SK-N-DZ (cell line): ENCODE results near the gene GGT5.
"Not testable (repeated sequence)": the region's sequence is repeated elsewhere in the genome, so short reads cannot be mapped to it uniquely, and the experiment has no call there.

Source experiments
- DNase-seq: peaks from one replicate; pipeline ENCODE4 v3.0.0-alpha.2; 2015; ENCODE audit warnings: low spot score

The GGT5 gene

DNA sequence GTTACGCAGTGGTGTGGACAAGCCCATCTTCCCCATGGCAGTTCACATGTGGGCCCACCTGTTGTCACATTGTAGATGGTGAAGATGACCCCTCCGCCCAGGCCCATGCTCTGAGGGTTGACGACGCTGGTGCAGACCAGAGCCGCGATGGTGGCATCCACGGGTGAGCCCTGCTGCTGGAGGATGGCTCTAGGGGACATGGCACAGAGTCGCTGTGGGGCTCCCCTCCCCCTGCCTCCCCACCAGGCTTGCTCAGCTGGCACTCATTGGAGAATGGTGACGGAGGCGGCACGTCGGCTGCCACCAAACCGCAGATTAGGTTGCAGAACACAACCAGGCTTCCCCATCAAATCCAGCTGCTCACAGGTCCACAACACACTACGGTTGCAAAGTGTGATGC lies 11.1 kb downstream of the GGT5 start:
- no peak for DNase-seq

DNA sequence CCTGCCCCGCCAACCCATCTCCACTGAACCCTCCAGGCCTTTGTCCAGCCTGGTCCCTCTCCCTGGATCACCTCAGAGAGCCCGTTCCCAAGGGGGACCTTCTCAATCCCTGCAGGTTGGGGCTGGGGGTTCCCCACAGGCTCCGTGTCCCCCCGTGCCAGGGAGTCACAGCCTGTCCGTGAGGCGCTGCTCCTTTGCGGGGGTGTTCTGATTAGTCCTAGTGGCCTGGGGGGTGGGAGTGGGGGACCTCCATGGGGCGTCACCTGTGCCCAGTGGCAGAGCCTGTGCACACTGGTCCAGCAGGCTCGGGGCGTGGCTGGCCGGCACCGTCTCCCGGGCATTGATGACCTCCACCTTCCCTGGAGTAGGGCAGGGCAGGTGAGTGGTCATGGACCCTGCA lies 11.6 kb downstream of the GGT5 start:
- no peak for DNase-seq

DNA sequence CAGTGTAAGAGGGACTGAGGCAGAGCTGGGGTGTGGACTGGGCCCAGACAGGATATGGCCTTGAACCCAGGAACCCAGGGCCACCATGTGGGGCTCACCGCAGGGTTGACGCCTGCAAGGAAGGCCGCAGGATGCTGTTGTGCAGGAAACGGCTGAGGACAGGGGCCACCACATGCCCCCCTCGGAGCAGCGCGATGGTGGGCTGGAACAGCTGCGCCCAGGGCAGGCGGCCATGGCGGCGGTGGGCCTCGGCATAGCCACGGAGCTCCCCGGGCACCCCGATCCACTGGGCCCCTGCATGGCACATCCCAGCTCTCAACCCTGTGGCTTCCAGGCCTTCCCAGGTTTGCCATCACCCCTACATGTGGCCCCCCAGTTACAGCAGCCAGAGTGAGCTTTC lies 12.2 kb downstream of the GGT5 start:
- DNase-seq = no peak

DNA sequence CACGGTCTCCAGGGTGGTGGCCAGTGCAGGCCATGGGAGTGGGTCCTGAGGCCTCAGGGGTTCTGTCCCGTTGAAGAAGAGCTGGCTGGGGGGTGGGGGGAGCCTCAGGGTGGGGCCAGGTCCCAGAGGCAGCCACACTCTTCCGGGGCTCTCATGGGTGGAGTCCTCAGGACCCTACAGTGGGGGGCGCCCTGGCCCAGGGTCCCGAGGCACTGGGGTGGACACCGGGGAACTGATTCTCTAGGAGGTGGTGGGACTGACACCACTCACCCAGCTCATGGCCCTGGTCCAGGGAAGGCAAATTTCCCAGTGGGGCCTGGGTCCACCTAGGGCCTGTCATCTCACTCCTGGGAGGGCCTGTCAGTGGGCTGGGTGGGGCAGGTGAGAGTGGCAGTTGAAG lies 12.8 kb downstream of the GGT5 start:
- no peak for DNase-seq

DNA sequence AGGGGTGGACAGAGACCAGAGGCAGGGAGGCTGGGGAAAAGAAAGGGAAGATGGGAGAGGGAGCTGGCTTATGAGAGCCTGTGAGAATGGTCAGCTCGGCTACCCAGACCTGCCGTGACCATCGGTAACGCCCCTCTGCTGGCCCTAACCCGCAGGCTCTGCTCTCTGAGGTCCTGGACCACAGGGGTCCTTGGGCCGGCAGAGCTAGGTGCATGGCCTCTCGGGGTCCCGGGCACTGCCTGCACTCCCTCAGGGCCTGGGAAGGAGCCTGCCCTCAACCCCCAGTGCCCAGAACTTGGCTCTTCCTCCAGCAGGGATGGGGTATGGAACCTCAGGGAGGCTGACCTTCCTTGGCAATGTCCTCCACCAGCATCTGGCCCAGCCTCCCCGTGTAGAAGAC lies 13.2 kb downstream of the GGT5 start:
- no peak for DNase-seq

DNA sequence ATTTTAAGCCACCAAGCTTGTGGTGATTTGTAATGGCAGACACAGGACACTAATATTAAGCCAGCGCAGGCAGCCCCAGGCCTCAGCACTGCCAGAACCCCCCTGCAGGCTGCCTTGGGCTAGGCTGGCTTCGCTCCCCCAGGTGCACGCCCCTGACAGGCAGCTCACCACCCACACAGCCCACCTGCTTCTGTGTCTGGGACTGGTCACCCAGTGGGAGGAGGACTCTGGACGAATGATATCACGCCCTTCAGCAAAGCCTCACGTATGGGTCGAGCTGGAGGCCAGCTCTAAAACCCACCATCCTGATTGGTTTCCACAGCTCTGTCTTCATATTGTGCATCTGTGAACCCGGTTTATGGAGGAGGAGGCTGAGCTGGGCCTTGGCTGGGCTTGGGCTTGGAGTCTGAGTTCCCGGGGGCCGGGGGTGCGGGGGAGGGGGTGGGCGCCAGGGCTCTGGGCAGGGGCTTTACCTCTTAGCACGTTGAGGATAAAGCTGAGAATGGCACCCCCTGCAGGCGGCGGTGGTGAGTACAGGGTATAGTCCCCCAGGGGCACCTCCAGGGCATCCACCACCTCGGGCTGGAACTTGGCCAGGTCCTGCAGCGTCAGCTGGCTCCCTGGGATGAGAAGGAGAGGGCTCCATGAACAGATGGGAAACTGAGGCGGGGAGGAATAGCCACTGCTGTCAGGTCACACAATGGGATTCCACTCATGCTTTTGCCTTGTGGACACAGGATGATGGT lies 13.8 kb downstream of the GGT5 start:
- peak; percentile 35 for DNase-seq

DNA sequence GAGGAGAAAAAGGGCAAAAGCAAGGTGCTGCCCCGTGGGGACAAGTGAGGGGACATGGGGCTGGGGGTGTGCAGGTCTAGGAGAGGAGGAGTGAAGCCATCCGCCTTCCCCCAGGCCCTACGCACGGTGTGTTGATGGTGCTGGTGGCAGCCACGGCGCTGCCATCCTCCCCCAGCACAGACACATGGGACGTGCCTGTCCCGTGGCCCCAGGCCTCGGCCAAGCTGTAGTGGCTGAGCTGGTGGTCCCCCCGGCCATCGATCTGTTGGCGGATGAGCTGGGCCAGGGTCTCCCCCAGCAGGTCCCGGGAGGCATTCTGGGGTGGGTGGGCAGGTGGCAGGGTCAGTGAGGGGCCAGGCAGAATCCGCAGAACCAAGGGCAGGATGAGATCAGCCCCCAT lies 18.9 kb downstream of the GGT5 start:
- DNase-seq = no peak

DNA sequence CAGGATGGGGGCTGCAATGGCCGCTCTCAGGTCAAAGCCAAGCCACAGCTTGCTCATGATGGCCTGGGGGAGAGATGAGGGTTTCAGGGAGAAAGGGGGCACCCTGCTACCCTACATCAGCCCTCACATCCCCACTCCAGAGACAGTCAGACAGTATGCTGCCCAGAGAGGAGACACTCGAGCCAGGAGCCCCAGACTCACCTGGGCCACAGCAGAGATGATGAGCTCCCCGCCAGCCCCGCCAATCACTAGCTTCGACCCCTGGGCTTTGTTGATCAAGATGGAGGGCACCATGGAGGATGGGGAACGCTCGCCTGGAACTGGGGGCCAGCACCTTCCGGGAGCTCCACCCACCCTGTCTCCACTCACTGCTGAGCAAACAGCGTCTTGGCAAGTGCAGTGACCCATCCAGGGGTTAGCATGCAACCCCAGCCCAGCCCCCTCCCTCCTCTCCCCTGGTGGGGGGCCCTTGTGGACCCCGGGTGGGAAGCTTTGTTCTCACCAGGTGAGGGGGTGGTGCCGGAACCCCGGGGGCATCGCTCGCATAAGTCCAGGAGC lies 19.8 kb downstream of the GGT5 start:
- DNase-seq = no peak

DNA sequence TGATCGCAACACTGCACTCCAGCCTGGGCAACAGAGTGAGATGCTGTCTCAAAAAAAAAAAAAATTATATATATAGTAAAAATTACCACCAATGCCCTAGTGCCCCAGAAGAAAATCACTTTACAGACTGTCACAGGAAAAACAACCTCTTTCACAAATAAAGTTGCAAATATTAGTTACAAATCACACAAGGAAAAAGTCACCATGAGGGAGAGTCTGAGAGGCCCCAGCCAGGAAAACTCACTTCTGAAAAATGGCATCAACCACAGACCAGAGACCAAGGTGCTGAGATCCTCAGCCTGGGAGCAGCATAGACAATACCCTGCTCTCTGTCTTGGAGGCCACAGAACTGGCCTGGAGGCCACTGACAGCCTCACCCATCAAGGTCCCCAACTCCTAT lies 20.4 kb downstream of the GGT5 start:
- DNase-seq = no peak

DNA sequence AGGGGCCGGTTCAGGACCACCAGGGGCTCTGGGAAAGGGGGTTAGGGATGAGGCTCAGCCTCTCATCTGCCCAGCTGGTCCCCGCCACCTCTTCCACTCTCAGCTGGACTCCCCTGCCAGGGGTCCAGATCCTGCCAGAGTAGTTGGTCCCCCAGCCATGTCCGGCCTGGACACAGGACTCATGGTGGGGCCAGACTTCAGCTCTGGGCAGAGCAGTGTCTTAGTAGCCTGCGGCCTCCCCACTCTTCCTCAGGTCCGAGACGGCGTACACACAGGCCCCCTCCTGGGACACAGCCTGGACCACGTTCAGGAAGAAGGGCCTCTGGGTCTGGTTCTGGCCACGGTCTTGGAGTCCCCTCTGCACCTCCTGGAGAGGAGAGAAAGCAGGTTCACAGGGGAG lies 25.1 kb downstream of the GGT5 start:
- no peak for DNase-seq

DNA sequence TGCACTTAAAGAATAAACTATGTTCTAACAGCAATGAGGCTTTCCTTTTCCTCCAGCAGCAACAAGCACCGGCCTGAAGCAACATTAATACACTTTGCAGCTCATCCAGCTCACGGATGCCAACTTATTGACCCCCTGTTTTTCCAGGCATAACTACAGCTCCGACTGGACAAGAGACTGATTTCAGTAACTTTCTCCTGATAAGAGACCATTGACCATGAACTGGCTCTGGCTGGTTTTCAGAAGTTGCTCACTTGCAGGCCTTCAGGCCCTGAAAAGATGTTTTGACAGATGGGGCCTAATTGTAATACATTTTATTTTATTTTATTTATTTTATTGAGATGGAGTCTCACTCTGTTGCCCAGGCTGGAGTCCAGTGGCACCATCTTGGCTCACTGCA lies 27.5 kb downstream of the GGT5 start:
- DNase-seq = no peak

DNA sequence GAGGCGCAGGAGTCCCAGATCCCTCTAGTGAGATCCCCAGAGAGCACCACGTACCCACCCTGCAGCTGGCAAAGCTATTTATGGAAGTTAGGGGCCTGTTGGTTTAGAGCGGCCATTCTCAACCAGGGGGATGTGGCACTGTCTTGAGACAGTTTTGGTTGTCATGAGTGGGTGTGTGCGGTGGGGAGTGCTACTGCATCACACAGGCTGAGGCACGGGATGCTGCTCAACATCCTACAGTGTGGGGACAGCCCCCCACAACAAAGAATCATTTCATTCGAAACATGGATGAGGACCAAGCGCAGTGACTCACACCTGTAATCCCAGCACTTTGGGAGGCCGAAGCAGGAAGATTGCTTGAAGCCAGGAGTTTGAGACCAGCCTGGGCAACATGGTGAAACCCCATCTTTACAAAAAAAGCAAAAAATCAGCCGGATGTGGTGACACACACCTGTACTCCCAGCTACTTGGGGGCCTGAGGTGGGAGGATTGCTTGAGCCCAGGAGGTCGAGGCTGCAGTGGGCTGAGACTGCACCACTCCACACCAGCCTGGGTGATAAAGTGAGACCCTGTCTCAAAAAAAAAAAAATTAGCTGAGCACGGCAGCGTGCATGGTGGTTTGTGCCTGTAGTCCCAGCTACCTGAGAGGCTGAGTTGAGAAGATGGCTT lies 28.2 kb downstream of the GGT5 start:
- DNase-seq = no peak

DNA sequence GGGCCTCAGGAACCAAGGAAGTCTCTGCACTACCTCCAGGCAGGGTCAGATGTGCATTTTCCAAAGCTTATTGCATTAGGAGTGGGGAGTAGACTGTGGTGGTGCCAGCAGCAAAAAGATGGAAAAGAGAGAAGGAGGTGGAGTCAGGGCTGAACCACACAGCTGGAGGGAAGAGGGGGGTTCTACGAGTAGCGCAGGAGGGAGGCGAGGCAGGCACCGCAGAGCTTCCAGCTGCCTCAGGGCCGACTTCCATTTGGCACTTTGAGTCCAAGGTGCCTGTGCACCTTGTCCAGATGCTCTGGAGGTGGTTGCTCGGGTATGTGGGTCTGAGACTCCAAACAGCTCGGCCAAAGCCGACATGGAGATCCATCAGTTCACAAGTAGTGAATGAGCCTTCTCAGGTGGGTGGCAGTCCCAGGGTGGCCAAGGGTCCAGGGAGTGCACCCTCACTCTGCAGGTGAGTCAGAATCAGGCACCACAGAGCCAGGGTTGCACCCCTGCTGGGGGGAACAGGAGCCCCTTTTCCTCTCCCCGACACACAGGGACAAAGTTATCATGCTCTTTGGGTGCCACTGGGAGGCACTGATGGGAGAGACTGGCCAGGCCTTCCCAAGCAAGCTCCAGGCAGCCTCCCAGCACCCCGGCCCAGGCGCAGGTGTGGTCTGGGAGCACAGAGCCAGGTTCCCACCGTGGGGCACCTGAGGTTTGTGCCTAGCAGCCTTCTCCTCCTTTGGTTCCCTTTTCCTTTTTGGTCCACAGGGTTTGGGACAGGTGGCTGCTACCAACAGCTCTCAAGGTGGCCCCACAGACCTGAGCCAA lies 30.2 kb downstream of the GGT5 start:
- DNase-seq = peak; percentile 43

DNA sequence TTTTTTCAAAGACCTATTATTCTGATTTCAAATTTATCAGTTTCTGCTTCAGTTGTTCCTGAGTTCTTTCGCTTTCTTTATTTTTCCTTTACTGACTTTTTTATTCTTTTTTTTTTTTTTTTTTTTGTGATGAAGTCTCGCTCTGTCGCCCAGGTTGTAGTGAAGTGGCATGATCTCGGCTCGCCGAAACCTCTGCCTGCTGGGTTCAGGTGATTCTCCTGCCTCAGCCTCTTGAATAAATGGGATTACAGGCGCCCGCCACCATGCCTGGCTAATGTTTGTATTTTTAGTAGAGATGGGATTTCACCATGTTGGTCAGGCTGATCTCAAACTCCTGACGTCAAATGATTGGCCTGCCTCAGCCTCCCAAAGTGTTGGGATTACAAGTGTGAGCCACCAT lies 31.8 kb downstream of the GGT5 start:
- not testable (repeated sequence) for DNase-seq

DNA sequence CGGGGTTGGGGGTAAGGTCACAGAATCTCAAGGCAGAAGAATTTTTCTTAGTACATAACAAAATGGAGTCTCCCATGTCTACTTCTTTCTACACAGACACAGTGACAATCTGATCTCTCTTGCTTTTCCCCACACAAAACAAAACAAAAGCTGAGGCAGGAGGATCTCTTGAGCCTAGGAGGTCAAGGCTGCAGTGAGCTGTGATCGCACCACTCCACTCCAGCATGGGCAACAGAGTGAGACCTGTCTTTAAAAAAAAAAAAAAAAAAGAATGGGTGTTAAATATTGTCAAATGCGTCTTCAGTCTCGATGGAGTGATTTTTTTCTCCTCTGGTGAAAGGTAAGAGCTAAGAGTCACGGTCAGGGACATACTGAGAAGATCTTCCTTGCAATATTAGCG lies 33.2 kb downstream of the GGT5 start:
- not testable (repeated sequence) for DNase-seq

DNA sequence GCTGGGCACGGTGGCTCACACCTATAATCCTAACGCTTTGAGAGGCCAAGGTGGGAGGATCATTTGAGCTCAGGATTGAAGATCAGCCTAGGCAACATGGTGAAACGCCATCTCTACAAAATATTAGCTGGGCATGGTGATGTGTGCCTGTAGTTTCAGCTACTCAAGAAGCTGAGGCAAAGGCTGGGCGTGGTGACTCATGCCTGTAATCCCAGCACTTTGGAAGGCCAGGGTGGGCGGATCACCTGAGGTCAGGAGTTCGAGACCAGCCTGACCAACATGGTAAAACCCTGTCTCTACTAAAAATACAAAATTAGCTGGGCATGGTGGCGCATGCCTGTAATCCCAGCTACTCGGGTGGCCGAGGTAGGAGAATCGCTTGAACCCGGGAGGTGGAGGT lies 34.5 kb downstream of the GGT5 start:
- DNase-seq = not testable (repeated sequence)

DNA sequence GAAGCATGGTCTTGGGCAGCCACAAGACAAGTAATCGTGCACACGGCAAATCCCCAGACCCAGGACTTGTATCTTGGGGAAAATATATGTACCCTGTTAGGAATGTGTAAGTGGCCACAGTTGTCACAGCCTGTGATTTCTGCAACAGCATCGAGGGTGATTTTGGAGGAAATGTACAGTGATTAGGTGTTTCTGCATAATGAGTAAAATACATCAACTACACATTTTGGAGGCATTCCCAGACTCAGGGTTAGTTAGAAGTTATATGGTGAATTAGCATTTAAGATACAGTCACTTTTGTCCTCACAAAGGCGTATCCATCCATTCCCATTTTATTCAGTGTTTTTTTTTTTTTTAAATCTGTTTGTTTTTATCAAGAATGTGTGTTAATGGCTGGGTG lies 35.2 kb downstream of the GGT5 start:
- DNase-seq = no peak

DNA sequence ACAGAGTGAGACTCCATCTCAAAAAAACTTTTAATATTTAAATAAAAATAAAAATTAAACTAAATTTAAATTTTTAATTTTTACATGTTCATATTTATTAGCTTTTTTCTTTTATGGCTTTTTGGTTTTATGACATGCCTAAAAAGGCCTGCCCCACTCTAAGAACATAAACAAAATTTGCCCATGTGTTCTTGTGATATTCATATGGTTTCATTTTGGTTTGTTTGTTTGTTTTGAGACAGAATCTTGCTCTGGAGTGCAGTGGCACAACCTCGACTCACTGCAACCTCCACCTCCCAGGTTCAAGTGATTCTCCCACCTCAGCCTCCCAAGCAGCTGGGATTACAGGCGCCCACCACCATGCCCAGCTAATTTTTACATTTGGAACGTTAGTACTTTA lies 35.9 kb downstream of the GGT5 start:
- DNase-seq = no peak

DNA sequence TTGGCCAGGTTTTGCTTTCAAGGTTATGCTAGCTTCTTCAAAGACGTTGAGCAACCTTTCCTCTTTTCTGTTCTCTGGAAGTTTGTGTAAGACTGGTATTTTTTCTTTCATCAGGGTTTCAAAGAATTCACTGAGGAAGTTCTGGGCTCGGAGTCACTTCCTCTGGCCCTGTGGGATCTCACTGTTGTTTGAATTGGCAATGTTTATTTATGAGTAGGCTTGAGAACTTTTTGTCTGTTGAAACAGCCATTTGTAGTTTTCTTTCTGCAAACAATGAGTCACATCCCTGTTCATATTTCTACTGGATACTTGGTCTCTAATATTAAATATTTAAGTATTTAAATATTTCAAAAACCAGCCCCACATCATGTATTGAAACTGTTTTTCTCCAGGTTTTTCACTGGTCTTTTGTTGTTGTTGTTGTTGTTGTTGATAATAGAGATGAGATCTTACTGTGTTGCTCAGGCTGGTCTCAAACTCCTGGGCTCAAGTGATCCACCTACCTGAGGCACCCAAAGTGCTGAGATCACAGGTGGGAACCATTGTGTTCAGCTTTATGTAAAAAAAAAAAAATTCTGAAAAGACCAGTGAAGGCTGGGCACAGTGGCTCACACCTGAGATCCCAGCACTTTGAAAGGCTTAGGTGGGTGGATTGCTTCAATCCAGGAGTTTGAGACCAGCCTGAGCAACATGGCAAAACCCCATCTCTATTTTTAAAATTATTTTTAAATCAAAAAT lies 36.7 kb downstream of the GGT5 start:
- DNase-seq = no peak

DNA sequence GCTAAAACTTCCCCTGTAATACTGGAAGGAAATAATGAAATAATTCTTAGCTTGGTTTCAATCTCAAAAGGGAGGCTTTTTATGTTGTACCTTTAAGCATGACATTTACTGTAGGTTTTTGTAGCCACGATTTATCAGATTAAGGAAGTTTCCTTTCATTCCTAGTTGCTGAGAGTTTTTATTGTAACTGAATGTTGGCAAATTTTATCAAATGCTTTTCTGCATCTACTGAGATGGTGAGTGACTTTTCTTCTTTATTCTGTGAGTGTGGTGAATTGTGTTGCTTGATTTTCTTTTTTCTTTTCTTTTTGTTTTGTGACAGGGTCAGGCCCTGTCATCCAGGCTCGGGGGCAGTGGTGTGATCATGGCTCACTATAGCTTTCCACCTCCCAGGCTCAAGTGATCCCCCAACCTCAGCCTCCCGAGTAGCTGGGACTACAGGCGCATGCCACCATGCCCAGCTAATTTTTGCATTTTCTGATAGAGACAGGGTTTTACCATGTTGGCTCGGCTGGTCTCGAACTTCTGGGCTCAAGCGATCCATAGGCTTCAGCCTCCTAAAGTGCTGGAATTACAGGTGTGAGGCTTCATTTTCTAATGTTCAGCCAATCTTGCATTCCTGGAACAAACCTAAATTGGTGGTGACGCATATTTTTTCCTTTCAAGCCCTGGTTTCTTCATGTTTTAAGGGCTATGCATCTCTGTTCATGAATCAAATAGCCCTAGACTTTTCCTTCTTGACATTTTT lies 37.4 kb downstream of the GGT5 start:
- DNase-seq = no peak
